CD1c-positive myeloid dendritic cell (primary cell): Measurements from ENCODE around the gene TMEM255B.
"Not testable (repeated sequence)": the region's sequence is repeated elsewhere in the genome, so short reads cannot be mapped to it uniquely, and the experiment has no call there.

Experiments used
- DNase-seq: peaks from one replicate; pipeline ENCODE4 v3.0.0-alpha.2; 2016; ENCODE audit errors: extremely low spot score

Gene TMEM255B

DNA sequence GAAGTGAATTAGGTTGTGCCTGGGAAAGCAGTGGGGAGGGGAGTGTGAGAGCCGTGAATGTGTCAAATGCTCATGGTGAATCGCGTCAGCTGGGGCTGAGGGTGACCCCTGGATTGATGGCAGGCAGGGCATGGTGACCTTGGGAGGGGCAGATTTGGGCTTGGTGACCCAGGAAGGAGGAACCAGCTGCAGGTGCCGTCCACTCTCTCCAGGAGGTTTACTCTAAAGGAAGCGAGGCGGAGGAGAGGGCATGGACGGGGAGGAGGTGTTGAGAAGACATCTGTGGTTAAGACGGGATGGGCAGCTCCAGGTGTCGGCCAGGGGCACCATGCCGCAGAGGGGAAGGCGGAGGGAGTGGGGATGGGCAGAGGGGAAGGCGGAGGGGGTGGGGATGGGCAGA, 28.7 kb downstream of the TMEM255B start:
- DNase-seq = no peak

DNA sequence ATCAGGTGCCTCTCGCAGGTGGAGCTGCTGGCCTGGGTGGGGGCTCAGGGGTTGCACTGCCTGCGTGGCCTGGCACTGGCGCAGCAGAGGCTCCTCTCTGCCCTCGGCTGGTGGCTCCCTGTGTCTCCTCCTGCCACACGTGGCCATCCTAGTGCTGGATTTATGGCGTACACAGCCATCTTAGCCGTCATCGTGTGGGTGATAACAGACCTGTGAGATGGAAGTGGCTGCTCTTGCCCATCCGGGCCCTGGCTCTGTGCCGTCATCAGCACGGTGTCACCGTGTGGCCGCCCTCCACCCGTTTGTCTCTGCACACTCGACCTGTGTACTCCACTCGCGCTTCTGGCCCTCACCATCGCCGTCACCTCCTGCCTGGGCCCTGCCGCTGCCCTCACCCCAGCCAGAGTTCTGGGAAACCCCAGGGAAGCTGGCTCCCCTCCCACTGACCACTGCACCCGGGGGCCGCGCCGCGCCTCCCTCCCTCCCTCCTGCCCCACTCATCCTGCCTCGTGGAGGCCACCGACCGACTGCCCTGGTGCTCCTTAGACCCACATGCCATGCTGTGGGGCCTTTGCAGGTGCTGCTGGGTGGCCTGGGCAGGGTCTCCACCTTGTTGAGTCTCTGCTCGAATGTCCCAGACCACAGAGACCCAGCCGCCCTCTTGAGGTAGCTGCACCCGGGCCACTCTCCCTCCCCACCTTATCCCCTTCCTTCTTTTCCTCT, 29.5 kb downstream of the TMEM255B start:
- DNase-seq = no peak

DNA sequence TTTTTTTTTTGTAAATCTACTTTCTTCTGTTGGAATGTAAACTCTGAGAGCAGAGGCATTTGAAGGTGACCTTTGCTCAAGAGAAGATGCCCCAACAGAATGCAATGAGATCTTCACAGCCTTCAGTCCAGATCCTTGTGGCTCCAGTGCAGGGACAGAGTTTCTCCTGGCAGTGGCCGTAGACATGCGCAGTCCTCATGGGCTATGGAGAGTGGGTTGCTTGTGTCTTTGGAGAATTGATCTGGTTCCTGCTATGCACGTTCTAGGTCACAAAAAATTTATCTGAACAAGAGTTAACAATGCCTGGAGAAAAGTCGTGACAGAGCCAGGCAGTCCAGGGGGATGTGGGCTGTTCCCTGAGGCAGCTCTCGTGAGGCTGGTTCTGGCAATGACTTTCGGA, 30.1 kb downstream of the TMEM255B start:
- no peak for DNase-seq

DNA sequence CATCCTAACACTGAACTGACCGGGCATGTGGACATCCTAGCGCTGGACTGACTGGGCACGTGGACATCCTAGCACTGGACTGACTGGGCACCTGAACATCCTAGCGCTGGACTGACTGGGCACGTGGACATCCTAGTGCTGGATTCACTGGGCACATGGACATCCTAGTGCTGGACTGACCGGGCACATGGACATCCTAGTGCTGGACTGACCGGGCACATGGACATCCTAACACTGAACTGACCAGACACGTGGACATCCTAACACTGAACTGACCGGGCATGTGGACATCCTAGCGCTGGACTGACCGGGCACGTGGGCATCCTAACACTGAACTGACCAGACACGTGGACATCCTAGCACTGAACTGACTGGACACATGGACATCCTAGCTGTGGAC, 30.9 kb downstream of the TMEM255B start:
- DNase-seq = not testable (repeated sequence)

DNA sequence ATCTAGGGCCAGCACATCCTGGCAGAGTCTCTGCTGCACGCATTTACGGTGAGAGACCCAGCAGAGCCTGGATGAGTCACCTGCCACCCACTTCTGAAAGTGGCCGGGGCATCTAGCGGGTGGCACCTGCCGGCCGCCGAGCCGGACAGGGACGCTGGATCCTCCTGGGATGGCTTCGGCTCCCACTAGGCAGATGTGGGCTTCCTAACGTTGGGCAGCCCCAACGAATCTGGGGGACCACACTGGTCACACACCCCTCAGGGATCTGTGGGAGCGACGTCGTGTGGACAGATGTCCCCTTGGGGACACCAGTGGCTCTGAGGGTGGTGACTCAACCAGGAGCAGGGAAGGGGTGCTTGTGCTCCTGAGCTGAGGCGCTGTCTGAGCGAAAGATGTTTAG, 32.2 kb downstream of the TMEM255B start:
- no peak for DNase-seq

DNA sequence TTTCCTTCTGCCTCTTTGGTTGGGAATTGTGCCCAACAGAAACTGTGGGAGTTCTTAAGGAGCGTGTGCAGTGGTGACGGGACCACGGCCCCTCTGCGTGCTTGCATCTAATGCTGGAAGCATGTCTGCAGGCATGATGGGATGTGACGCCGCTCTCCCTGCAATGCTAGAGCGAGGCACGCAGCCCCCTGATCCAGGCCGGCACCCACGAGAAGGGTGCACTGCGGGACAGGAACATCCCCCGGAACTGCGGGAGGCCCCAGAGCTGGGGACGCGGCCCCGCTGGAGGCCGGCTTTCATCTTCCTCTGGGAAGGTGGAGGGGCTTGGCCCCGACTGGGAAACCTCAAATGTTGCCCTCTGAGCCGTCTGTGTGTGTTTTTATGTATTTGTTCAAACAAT, 32.7 kb downstream of the TMEM255B start:
- no peak for DNase-seq

DNA sequence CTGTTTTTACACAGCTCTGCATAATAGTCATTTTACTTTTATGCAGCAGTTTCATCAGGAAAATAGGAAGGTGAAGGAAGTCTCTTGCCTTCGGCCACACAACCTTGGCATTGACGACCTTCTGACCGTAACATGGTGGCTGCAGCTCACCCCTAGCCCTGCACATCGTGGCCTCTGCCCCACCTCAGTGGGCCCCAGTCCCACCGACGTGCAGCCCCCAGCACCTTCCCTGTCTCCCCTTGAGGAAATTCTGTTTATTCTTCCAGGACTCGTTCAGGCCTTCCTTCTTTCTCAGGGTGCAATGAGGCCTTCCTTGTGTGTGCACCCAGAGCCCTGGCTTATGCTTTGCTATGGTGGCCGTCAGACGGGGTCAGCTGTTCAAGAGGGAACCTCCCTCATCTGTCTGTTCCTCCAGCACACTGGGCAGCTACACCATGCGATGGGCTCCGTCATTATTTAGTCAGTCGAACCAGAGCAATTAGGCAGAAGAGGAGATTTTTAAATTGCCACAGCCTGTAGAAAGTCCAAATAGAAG, 33.3 kb downstream of the TMEM255B start:
- no peak for DNase-seq

DNA sequence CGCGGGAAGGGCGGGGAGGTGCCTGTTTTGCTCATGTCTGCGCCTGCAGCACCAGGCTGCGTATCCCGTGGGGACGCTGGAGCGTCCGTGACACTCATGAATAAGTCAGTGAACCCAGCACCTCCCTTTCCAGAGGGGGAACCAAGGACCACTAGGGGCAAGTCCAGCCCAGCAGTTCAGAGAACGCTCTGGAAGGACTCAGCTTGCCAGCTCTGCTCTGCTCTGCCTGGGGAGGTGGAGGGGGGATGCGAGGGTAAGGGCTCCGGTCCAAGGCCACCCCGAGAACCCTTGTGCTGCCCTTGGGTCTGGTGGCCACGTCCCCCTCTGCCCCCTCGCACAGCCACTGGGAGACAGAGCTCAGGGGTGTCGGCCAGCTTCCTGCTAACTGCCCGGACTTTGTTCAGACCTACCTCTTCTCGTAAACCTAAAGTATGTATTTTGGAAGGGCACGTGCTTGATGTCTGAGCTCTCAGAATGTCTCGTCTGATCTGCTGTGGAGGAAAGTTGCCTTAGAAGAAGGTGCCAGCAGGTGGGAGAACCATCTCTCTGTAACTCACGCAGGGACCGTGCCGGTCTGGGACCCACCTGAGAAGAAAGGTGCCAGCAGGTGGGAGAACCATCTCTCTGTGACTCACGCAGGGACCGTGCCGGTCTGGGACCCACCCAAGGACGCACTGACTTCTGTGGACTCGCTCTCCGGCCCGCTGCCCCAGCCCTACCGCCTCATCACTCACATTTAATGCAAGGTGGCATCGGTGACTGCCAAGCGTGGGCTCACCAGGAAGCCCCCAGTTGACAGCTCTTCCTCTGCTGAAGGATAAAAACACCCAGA, 34.1 kb downstream of the TMEM255B start:
- DNase-seq = no peak

DNA sequence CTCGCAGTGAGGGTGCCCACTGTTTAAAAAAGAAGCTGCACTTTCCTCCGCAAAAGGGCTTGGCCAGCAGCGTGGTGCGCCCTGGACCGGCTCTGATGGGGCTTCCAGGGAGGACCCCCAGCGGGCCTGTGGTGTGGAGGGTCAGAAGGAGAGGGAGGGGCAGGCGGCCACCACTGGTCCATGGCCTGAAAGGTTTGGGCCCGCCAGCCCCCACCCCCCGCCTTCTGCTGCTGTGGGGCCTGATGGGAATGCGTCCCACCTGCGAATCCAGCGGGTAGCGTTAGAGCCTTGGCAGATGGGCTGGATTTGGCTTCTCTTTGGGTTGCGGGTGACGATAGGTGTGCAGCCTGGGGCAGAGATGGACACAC, 34.7 kb downstream of the TMEM255B start:
- DNase-seq = no peak

DNA sequence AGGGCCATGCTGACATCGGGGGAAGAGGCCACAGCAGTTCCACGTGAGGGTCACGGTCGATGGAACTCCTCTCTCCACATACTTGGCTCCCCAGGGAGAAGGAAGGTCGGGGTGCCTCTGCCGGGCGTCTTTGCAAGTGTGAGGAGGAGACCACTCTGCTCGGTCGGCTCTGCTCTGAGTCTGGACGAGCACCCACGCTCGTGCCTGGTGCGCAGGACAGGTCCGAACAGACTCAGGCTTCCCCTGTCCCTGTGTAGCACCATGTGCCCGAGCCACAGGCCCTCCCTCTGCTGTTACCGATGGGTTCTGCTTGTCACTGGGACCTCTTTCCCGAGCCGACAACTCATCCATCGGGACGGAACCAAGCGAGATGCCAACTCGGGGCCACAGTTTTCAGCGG, 35.1 kb downstream of the TMEM255B start:
- no peak for DNase-seq

DNA sequence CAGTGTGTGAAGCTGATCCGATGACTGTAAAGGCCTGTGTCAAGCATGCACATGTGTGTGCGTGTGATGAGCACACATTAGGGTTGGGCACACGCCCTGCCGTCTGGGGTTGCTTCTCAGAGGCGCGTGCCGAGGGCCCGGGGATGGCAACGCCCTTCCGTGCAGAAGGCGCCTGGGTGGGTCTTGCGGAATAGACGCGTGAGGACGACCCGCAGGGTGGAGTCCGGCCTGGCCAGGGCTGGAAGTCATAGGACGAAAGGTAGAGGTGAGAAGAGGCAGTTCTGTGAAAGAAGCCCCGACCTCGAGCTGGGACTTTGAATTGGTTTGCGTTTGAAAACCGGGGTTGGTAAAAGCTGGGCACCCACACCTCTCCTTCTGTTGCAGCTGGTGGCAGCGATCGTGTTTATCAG, 35.7 kb downstream of the TMEM255B start:
- no peak for DNase-seq

DNA sequence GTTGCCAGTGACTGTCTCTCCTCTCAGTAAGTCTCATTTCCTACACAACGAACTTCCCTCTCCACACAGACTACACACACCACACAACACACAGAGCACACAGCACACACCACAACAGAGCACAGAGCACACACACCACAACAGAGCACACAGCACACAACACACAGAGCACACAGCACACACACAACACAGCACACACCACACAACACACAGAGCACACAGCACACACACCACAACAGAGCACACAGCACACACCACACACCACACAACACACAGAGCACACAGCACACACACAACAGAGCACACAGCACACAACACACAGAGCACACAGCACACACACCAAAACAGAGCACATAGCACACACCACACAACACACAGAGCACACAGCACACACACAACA, 36.3 kb downstream of the TMEM255B start:
- not testable (repeated sequence) for DNase-seq

DNA sequence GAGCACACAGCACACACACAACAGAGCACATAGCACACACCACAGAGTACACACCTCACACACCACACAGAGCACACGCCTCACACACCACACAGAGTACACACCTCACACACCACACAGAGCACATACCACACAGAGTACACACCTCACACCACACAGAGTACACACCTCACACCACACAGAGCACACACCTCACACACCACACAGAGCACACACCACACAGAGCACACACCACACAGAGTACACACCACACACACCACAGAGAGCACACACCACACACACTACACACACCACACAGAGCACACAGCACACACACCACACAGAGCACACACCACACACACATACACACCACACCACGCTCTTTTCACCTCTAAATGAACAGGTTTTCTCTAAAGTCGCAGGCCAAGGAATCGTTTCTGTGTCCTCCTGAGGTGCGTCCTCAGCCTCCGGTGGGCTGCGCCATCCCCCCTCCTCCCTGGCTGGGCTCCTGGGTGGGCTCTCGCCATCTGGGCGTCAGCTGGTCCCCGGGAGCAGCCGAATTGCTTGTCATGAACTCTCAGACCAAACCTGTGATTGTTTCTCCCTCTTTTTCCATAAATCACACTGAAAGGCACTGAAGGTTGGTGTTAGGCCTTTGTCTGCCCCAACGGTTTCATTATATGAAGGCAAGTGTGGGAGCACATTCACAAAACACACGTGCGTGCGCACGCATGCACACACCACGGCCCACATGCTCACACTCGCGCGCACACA, 37.4 kb downstream of the TMEM255B start:
- DNase-seq = no peak

DNA sequence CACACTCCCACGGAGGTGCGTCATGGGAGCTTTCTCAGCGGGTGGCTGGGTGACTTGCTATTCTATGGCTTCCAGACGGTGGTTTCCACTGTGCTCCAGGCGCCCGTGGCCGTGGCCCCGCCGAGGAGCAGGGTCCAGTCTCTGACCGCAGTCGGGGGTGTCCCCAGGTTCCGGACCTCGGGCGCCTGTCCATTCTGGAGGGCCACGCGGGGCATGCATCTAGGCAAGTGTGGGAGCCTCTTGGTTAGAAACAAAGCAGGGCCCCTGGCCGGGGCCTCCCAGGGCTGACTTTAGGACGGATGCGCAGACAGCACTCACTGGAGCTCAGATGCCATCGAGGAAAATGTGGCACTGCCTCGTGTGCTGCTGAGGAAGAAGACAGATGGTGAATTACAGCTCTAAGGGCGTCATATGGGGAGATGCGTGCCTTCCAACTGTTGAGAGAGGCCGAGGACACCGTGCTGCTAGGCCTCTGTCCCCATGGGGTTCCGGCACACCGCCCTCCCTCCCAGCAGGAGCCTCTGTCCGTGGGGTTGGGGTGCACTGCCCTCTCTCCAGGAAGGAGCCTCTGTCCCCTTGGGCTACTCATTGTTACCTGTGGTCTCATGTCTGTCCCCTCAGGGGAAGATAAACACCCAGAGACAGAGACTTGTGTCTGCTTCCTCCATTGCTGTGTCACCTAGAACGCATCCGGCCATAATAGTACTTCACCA, 38.1 kb downstream of the TMEM255B start:
- no peak for DNase-seq

DNA sequence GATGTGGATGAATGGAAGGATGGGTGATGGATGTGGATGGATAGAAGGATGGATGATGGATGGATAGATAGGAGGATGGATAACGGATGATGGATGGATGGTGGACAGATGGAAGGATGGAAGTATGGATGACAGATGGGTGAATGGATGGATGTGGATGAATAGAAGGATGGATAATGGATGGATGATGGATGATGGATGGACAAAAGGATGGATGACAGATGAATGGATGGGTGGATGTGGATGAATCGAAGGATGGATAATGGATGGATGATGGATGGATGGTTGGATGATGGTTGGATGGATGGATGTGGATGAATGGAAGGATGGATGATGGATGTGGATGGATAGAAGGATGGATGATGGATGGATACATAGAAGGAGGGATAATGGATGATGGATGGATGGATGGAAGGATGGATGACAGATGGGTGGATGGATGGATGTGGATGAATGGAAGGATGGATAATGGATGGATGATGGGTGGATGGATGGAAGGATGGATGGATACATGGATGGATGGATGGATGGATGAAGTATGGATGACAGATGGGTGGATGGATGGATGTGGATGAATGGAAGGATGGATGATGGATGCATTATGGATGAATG, 39.3 kb downstream of the TMEM255B start:
- DNase-seq = no peak

DNA sequence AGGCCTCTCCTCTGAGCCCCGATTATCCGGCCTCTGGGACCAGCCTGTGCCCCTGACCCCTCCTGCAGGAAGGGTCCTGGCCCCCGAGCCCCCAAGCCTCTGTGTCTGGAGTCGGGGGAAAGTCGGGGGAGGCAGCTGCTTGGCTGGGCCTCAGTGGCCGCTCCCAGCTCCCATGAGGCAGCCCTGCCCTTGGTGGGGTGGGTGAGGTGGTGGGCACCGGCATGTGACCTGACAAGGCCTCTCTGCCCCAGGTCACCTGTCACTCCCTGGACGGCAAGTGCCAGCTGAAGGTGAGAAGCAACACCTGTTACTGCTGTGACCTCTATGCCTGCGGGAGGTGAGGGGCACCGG, 41.5 kb downstream of the TMEM255B start:
- DNase-seq = no peak

DNA sequence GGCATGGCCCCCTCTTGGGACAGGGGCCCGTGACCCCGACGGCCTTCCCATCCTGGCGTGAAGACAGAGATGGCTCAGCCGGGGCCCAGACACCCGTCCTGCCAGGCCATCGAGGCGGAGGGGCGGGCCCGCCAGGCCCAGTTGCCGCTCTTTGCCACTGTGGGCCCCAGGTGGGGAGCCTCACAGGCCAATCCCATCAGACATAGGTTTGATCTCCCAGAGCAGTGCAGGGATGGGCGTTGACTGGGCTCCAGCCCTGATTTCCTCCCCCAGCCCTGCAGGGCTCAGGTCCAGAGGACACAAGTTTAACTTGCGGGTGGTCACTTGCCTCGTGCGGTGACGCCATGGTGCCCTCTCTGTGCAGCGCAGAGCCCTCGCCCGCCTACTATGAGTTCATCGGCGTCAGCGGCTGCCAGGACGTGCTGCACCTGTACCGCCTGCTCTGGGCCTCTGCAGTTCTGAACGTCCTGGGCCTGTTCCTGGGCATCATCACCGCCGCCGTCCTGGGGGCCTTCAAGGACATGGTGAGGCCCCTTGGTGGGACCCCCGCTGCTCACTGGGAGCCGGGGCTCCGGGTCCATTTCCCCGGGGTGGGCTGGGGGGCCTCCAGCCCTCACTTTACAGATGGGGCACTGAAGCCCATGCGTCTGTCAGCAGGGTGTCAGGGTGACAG, 42.4 kb downstream of the TMEM255B start:
- no peak for DNase-seq

DNA sequence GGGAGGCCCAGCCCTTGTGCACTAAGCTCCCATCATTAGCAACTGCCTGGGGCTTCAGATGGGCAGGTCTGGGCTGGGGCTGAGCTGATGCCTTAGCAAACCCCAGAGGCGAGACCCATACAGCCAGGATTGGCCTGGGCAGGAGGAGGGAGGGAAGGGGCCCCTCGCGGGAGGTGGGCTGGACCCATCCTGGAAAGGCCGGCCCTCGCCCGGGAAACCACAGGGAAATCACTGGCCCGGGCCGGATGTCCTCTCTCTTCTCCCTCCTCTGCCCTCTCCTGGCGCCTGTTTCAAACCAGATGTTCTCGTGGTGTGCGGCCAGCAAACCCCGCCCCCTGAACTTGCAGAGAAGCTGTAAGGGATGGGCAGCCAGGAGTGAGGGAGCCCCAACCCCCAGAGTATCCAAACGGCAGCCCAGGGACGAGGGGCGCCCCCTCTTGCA, 43.1 kb downstream of the TMEM255B start:
- DNase-seq = peak; percentile 4

DNA sequence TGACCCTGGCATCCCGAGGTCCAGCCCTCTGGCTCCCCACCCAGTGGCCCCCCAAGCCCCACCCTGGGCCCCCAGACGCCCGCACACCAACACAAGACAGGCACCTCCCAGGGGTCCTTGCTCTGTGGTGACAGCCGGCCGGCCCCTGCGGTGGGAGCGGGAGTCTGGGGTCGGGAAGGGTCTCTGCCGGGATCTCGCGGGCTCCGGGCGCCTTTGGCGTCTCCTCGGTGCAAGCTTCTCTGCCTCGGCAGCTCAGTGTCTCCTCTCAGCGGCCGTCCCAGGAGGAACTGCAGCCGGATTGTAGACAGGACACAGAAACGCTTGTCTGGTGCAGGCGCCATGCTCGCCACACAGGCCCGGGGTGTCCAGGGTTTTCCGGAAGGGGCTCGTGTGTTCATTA, 43.7 kb downstream of the TMEM255B start:
- DNase-seq = no peak

DNA sequence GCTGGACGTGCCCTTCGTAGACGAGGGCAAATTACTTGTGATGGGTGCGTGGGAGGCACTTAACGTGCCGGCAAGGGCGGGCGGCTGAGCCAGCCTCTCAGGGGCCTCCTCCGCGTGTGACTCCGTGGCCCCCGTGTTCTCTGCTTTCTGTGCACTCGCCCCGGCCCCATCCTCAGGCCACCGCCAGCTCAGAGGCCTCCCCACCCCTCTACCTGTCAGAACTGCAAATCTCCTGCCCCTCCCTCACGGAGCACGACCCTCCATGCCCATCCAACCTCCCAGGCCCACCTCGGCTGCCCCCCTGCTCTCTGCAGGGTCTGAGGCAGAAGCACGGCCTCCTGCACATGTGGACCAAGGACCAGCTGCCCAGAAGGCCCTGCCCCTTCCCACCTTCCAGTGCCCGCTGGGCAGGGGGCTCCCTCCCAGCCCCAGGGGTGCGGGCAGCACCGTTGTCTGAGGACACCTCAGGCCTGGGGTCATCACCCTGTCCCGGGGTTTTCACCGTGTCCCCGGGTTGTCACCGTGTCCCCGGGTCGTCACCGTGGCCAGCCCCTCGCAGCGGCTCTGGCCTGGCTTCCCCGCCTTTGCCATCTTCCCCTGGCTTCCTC, 44.5 kb downstream of the TMEM255B start:
- DNase-seq = no peak
